C4-2B (cell line): ENCODE results near the gene ATXN1.

Source experiments
- CTCF ChIP-seq: fragments of 450-650 bp; conservative IDR thresholded peaks from 2 replicates; pipeline ENCODE4 v1.5.1; 2017; ENCODE audit warnings: mild to moderate bottlenecking
- ZFX ChIP-seq: fragments of 450-650 bp; IDR thresholded peaks from 2 replicates; pipeline ENCODE4 v1.6.1; 2017

- no peak for TF ChIP-seq CTCF
- no peak for TF ChIP-seq ZFX
These were observed 408.3 kb downstream of the ATXN1 start for GRCh38 chr6:16352821-16353438.
